Measurements from ENCODE around the gene PRM1. TPM values are rescaled to one million over a fixed set of nuclear protein-coding genes. Genes with fewer than 3 reads are reported as not detected.

Gene PRM1
- total and polyA plus RNA-seq, 2 of the 13 experiments (the other 11 are each of a cell fraction or from before 2014, with no cell fraction given), result not detected

- Histone ChIP-seq H3K27me3 (ENCODE audit: control insufficient read depth in 1 of 2, insufficient read depth in 2 of 2, low read length in 2 of 2) (no peaks in the 10 kb centered on the region), H3K4me3 (replicated peaks in 1 of 3; ENCODE audit: insufficient read depth in 1 of 3, low read depth in 2 of 3, low read length in 3 of 3) (no peak overlapping the region), H3K4me2 (ENCODE audit: low read depth, low read length) (no peak overlapping the region), H2AFZ (ENCODE audit: low read length) (no peak overlapping the region), H3K9ac (ENCODE audit: insufficient read depth, low read depth, low read length) (no peak overlapping the region), H3K9me3 (ENCODE audit: low read length) (no peaks in the 10 kb centered on the region), H4K20me1 (ENCODE audit: insufficient read depth, low read length) (no peaks in the 10 kb centered on the region), H3K36me3 (replicated peaks in 1 of 2; ENCODE audit: control insufficient read depth in 1 of 2, insufficient read depth in 2 of 2, low read length in 2 of 2) (no peaks in the 10 kb centered on the region), H3K4me1 (ENCODE audit: insufficient read depth, low read length) (peaks cover 19% of the 10 kb centered on the region), H3K79me2 (ENCODE audit: insufficient read depth, low read length) (no peaks in the 10 kb centered on the region), H3K27ac (ENCODE audit: extremely low read length, insufficient read depth, low read length) (no peak overlapping the region)
- CTCF ChIA-PET (ENCODE audit: low intra/inter-chr PET ratio, low total read pairs), result no interaction called here
- in situ Hi-C loops (cut with HindIII; ENCODE audit: extremely low pct_ligation_motif_present, low pct_unique_long_range_greater_than_20kb) (no loop called here), intact Hi-C loops (cut with micrococcal nuclease; ENCODE audit: unreplicated experiment) (no loop called here)
- ATAC-seq (peak; percentile 20), DNase-seq (ENCODE audit: low spot score) (peak; percentile 60), FAIRE-seq (no peak)
- 40% methylated on average over 7 of the region's 8 CpGs for WGBS (ENCODE audit: low lambda C conversion rate)
- POLR2A ChIA-PET, result interaction anchor here (2.2 kb wide), 1 partner anchor 63 kb away, joined by 10 read pairs; the partner anchor contains the start of gene SOCS1
- BruUV-seq (replicated peaks), result no TSS peak
- TF ChIP-seq ZNF460 (CRISPR knock-in tag; IDR thresholded peaks at IDR 0.05; ENCODE audit: borderline replicate concordance) (no peak), SP4 (CRISPR knock-in tag; IDR thresholded peaks at IDR 0.05) (no peak), KDM5B (CRISPR knock-in tag; IDR thresholded peaks at IDR 0.05; ENCODE audit: borderline replicate concordance) (0 out of 2 replicates have a peak, but pooled peaks have one; percentile 25), TBX2 (CRISPR knock-in tag; IDR thresholded peaks at IDR 0.05; ENCODE audit: borderline replicate concordance) (0 out of 2 replicates have a peak, but pooled peaks have one; percentile 25), ZNF24 (IDR thresholded peaks at IDR 0.05) (no peak), ZNF607 (CRISPR knock-in tag; IDR thresholded peaks at IDR 0.05; ENCODE audit: borderline replicate concordance) (no peak), ZEB1 (IDR thresholded peaks at IDR 0.05; ENCODE audit: insufficient replicate concordance, low read depth) (no peak), HMG20B (CRISPR knock-in tag; conservative IDR thresholded peaks at IDR 0.05) (no peak), SRF (IDR thresholded peaks at IDR 0.05; ENCODE audit: low read depth, low read length) (no peak), ZFP36 (IDR thresholded peaks at IDR 0.05; ENCODE audit: borderline replicate concordance, low read depth, low read length, partially characterized antibody) (no peak), ZNF547 (CRISPR knock-in tag; IDR thresholded peaks at IDR 0.05) (no peak)
- TF ChIP-seq, protein P1, sequence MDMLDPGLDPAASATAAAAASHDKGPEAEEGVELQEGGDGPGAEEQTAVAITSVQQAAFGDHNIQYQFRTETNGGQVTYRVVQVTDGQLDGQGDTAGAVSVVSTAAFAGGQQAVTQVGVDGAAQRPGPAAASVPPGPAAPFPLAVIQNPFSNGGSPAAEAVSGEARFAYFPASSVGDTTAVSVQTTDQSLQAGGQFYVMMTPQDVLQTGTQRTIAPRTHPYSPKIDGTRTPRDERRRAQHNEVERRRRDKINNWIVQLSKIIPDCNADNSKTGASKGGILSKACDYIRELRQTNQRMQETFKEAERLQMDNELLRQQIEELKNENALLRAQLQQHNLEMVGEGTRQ (IDR thresholded peaks at IDR 0.05; ENCODE audit: low read depth, low read length), result no peak
- TF ChIP-seq, protein P1 (CRISPR knock-in tag; IDR thresholded peaks at IDR 0.05; ENCODE audit: borderline replicate concordance), result no peak
- TF ChIP-seq, protein P2, sequence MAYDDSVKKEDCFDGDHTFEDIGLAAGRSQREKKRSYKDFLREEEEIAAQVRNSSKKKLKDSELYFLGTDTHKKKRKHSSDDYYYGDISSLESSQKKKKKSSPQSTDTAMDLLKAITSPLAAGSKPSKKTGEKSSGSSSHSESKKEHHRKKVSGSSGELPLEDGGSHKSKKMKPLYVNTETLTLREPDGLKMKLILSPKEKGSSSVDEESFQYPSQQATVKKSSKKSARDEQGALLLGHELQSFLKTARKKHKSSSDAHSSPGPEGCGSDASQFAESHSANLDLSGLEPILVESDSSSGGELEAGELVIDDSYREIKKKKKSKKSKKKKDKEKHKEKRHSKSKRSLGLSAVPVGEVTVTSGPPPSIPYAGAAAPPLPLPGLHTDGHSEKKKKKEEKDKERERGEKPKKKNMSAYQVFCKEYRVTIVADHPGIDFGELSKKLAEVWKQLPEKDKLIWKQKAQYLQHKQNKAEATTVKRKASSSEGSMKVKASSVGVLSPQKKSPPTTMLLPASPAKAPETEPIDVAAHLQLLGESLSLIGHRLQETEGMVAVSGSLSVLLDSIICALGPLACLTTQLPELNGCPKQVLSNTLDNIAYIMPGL (CRISPR knock-in tag; IDR thresholded peaks at IDR 0.05; ENCODE audit: borderline replicate concordance in 1 of 2, low read depth in 1 of 2), result no peak
- TF ChIP-seq, protein P3, sequence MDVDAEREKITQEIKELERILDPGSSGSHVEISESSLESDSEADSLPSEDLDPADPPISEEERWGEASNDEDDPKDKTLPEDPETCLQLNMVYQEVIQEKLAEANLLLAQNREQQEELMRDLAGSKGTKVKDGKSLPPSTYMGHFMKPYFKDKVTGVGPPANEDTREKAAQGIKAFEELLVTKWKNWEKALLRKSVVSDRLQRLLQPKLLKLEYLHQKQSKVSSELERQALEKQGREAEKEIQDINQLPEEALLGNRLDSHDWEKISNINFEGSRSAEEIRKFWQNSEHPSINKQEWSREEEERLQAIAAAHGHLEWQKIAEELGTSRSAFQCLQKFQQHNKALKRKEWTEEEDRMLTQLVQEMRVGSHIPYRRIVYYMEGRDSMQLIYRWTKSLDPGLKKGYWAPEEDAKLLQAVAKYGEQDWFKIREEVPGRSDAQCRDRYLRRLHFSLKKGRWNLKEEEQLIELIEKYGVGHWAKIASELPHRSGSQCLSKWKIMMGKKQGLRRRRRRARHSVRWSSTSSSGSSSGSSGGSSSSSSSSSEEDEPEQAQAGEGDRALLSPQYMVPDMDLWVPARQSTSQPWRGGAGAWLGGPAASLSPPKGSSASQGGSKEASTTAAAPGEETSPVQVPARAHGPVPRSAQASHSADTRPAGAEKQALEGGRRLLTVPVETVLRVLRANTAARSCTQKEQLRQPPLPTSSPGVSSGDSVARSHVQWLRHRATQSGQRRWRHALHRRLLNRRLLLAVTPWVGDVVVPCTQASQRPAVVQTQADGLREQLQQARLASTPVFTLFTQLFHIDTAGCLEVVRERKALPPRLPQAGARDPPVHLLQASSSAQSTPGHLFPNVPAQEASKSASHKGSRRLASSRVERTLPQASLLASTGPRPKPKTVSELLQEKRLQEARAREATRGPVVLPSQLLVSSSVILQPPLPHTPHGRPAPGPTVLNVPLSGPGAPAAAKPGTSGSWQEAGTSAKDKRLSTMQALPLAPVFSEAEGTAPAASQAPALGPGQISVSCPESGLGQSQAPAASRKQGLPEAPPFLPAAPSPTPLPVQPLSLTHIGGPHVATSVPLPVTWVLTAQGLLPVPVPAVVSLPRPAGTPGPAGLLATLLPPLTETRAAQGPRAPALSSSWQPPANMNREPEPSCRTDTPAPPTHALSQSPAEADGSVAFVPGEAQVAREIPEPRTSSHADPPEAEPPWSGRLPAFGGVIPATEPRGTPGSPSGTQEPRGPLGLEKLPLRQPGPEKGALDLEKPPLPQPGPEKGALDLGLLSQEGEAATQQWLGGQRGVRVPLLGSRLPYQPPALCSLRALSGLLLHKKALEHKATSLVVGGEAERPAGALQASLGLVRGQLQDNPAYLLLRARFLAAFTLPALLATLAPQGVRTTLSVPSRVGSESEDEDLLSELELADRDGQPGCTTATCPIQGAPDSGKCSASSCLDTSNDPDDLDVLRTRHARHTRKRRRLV (CRISPR knock-in tag; IDR thresholded peaks at IDR 0.05), result no peak
These were observed 38.5 kb upstream of the PRM1 start for GRCh38 chr16:11319529-11320146.
